Neural progenitor cell (in vitro differentiated cells): ENCODE data around the gene PODXL2. TPM values are rescaled to one million over a fixed set of nuclear protein-coding genes. Genes with fewer than 3 reads are reported as not detected.

Experiments
- DNase-seq: peaks from one replicate; pipeline ENCODE4 v3.0.0-alpha.2; 2016; ENCODE audit warnings: low spot score
- H2AFZ ChIP-seq: fragments of 200-600 bp; sonication (generic); replicated peaks from 2 replicates; pipeline ENCODE4 v1.6.1; 2016; ENCODE audit warnings: antibody characterized with exemption
- H3F3A ChIP-seq: fragments of 200-600 bp; sonication (generic); 2 replicates; pipeline ENCODE4 v1.6.1; 2016; ENCODE audit warnings: antibody characterized with exemption, low read depth
- H3K27ac ChIP-seq: fragments of 200-600 bp; sonication (generic); 2 replicates; pipeline ENCODE4 v1.5.1; 2016; ENCODE audit warnings: mild to moderate bottlenecking
- H3K27me3 ChIP-seq: fragments of 200-600 bp; sonication (generic); 2 replicates; pipeline ENCODE4 v1.6.1; 2016; ENCODE audit warnings: mild to moderate bottlenecking, moderate library complexity
- H3K36me3 ChIP-seq: fragments of 200-600 bp; sonication (generic); 2 replicates; pipeline ENCODE4 v1.5.1; 2016
- H3K4me1 ChIP-seq: fragments of 200-600 bp; sonication (generic); 2 replicates; pipeline ENCODE4 v1.6.1; 2016; ENCODE audit warnings: mixed run types
- H3K4me2 ChIP-seq: fragments of 200-600 bp; sonication (generic); 2 replicates; pipeline ENCODE4 v1.6.1; 2016
- H3K4me3 ChIP-seq: fragments of 200-600 bp; sonication (generic); 2 replicates; pipeline ENCODE4 v1.5.1; 2016
- H3K79me2 ChIP-seq: fragments of 200-600 bp; sonication (generic); 2 replicates; pipeline ENCODE4 v1.6.1; 2016; ENCODE audit warnings: low read depth
- H3K9ac ChIP-seq: fragments of 200-600 bp; sonication (generic); 2 replicates; pipeline ENCODE4 v1.6.1; 2016
- H3K9me3 ChIP-seq: fragments of 200-600 bp; sonication (generic); 2 replicates; pipeline ENCODE4 v1.5.1; 2016; ENCODE audit warnings: low read depth
- H4K20me1 ChIP-seq: fragments of 200-600 bp; sonication (generic); 2 replicates; pipeline ENCODE4 v1.6.1; 2016; ENCODE audit warnings: low read depth
- H3K27ac Mint-ChIP-seq: 3 replicates; pipeline ENCODE4 v1.8.0; 2021; ENCODE audit warnings: mixed read lengths
- H3K27me3 Mint-ChIP-seq: 2 replicates; pipeline ENCODE4 v1.8.0; 2022; ENCODE audit warnings: low read depth, mild to moderate bottlenecking, inconsistent platforms, moderate library complexity, mixed read lengths; ENCODE audit not compliant: insufficient read depth
- H3K36me3 Mint-ChIP-seq: 3 replicates; pipeline ENCODE4 v1.8.0; 2021; ENCODE audit warnings: mixed read lengths
- H3K4me1 Mint-ChIP-seq: 3 replicates; pipeline ENCODE4 v1.8.0; 2021; ENCODE audit warnings: mixed read lengths
- H3K4me3 Mint-ChIP-seq: 3 replicates; pipeline ENCODE4 v1.8.0; 2021; ENCODE audit warnings: mild to moderate bottlenecking, moderate library complexity, mixed read lengths
- H3K9me3 Mint-ChIP-seq: 3 replicates; pipeline ENCODE4 v1.8.0; 2020; ENCODE audit warnings: mixed read lengths
- CTCF ChIP-seq: fragments of 200-600 bp; sonication (generic); IDR thresholded peaks from 2 replicates; pipeline ENCODE4 v1.5.1; 2017; ENCODE audit warnings: antibody characterized with exemption, mild to moderate bottlenecking
- EZH2 ChIP-seq: fragments of 200-600 bp; sonication (generic); IDR thresholded peaks from 2 replicates; pipeline ENCODE4 v1.6.1; 2017; ENCODE audit warnings: antibody characterized with exemption, mild to moderate bottlenecking, moderate library complexity
- EZH2phosphoT487 ChIP-seq: fragments of 200-600 bp; sonication (generic); IDR thresholded peaks from 2 replicates; pipeline ENCODE4 v1.6.1; 2017; ENCODE audit warnings: antibody characterized with exemption
- total RNA-seq: library from RNA; depleted of rRNA; stranded (reverse); fragments of >200 nt; gene quantifications from 2 replicates; pipeline ENCODE4 v1.2.3, GENCODE V29; 2015; ENCODE audit warnings: low replicate concordance

Gene PODXL2
- total RNA-seq, 1 donor from 2014 or later, result 18.4 TPM

- H4K20me1 ChIP-seq, result peaks cover 44% of the 10 kb centered on the region
- peaks cover 10% of the 10 kb centered on the region for H3K4me1 ChIP-seq
- no peaks in the 10 kb centered on the region for H3K9me3 ChIP-seq
- no peak overlapping the region for H3K27ac ChIP-seq
- H2AFZ ChIP-seq, result no peak overlapping the region
- no peaks in the 10 kb centered on the region for H3K27me3 ChIP-seq
- H3K27ac Mint-ChIP-seq, result no peak overlapping the region
- TF ChIP-seq EZH2phosphoT487 (no peak), CTCF (no peak), EZH2 (no peak)
- no peak overlapping the region for H3K4me3 ChIP-seq
- H3K36me3 ChIP-seq, result no peaks in the 10 kb centered on the region
- H3F3A ChIP-seq, result no peaks in the 10 kb centered on the region
- peaks cover 33% of the 10 kb centered on the region for H3K4me1 Mint-ChIP-seq
- H3K79me2 ChIP-seq, result peaks cover 22% of the 10 kb centered on the region
- H3K9ac ChIP-seq, result no peak overlapping the region
- no peak overlapping the region for H3K4me2 ChIP-seq
- H3K4me3 Mint-ChIP-seq, result no peak overlapping the region
- no peaks in the 10 kb centered on the region for H3K9me3 Mint-ChIP-seq
- H3K36me3 Mint-ChIP-seq, result no peaks in the 10 kb centered on the region
- H3K27me3 Mint-ChIP-seq, result peaks cover 7% of the 10 kb centered on the region
- DNase-seq, result no peak
Measured at GRCh38 chr3:127585163-127585812, 43.7 kb upstream of the PODXL2 start.

- Histone ChIP-seq H3K27ac (no peak overlapping the region), H3K4me2 (no peak overlapping the region), H3K9ac (no peak overlapping the region), H3K9me3 (no peaks in the 10 kb centered on the region), H3F3A (peaks cover 3% of the 10 kb centered on the region), H4K20me1 (peaks cover 44% of the 10 kb centered on the region), H3K27me3 (no peaks in the 10 kb centered on the region), H3K36me3 (no peaks in the 10 kb centered on the region), H3K79me2 (peaks cover 22% of the 10 kb centered on the region), H3K4me1 (peaks cover 10% of the 10 kb centered on the region), H3K4me3 (no peak overlapping the region), H2AFZ (no peak overlapping the region)
- Mint-ChIP-seq H3K36me3 (no peaks in the 10 kb centered on the region), H3K4me1 (peaks cover 35% of the 10 kb centered on the region), H3K27me3 (peaks cover 5% of the 10 kb centered on the region), H3K4me3 (no peak overlapping the region), H3K9me3 (no peaks in the 10 kb centered on the region), H3K27ac (no peak overlapping the region)
- no peak for TF ChIP-seq EZH2phosphoT487
- no peak for TF ChIP-seq CTCF
- TF ChIP-seq EZH2, result no peak
- DNase-seq, result no peak
Measured at GRCh38 chr3:127585813-127586413, 43.1 kb upstream of the PODXL2 start.

- H3K36me3 Mint-ChIP-seq, result no peaks in the 10 kb centered on the region
- Histone ChIP-seq H2AFZ (no peak overlapping the region), H3K27ac (no peak overlapping the region), H3K4me2 (no peak overlapping the region), H3K4me3 (no peak overlapping the region), H3K79me2 (peaks cover 22% of the 10 kb centered on the region), H4K20me1 (peaks cover 40% of the 10 kb centered on the region), H3K4me1 (peaks cover 14% of the 10 kb centered on the region), H3K36me3 (no peaks in the 10 kb centered on the region), H3F3A (peaks cover 15% of the 10 kb centered on the region), H3K27me3 (no peaks in the 10 kb centered on the region), H3K9me3 (no peaks in the 10 kb centered on the region), H3K9ac (no peak overlapping the region)
- H3K27ac Mint-ChIP-seq, result no peak overlapping the region
- peaks cover 9% of the 10 kb centered on the region for H3K27me3 Mint-ChIP-seq
- no peak for DNase-seq
- TF ChIP-seq CTCF (no peak), EZH2 (no peak), EZH2phosphoT487 (no peak)
- no peak overlapping the region for H3K4me3 Mint-ChIP-seq
- H3K9me3 Mint-ChIP-seq, result no peaks in the 10 kb centered on the region
- peaks cover 34% of the 10 kb centered on the region for H3K4me1 Mint-ChIP-seq
Measured at GRCh38 chr3:127587876-127588275, 41.1 kb upstream of the PODXL2 start.
